NCI-H128 (cell line): ENCODE measurements around the gene SP7.

ENCODE experiments used
- DNase-seq: peaks from one replicate; lab custom pipeline; 2025; ENCODE audit not compliant: unreplicated experiment; lab: John Stamatoyannopoulos, UW

The SP7 gene

DNA sequence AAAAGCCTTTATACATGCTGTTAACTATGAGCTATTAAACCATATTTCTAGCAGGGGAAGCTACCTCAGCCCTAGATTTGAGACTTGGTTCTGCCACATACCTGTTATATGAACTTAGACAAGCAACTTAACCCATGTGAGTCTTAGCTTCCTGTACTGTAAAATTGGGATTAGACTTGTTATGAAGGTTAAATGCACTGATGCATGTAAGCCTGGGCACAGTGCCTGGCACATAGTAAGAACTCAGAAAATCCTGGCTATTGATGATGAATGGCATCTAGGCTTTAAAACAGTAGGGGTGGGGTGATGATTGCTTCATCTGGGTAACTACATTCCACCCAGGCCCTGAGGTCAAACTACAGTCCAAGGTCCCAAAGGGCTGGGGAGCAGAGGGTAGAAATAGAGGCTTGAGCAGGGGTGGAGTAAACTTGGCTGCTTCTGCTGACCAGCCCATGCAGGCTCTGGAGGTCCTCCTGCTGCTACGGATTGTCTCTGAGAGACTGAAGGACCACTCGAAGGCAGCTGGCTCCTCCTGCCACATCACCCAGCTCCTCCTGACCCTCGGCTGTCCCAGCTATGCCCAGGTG, 56.8 kb downstream of the SP7 start:
- no peak for DNase-seq

DNA sequence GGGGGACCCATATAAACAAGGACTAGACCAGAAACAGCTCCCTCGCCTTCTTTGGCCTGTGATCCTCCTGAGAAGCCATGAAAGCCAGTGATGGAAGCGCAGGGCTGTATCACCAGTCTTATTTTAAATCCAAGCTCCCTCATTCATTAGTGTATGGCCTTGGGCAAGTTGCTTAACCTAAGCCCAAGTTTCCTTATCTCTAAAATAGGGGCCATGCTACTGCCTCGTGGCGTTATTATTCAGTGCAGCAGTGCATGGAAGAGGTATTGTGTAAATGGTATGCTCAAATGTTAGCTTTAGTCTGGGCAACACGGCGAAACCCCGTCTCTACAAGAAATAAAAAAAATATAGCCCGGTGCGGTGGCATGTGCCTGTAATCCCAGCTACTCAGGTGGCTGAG, 58.2 kb downstream of the SP7 start:
- no peak for DNase-seq
